Cardiac septum (tissue), 1 donor: ENCODE results near the gene TRPC5OS. TPM values are rescaled to one million over a fixed set of nuclear protein-coding genes. Genes with fewer than 3 reads are reported as not detected.

Source experiments
- DNase-seq: peaks from one replicate; pipeline ENCODE4 v3.0.0-alpha.2; 2020; ENCODE audit warnings: low spot score
- intact Hi-C: fragments of 100-400 bp; cut with DNase I; formaldehyde crosslinking; loops from one replicate; pipeline ENCODE4 v1.14.0; 2022
- total RNA-seq: library from RNA; stranded (reverse); fragmentation: NEBNext Ultra II Directional; extraction: Animal tissue kit (Norgen Biotek cat#: 25700); gene quantifications from one replicate; pipeline ENCODE4 v1.2.1, GENCODE V29; 2021
- donor health status: DM: no; HTN: no; CAD: no.

TRPC5OS gene
- total RNA-seq, 1 donor from 2014 or later: not detected

DNA sequence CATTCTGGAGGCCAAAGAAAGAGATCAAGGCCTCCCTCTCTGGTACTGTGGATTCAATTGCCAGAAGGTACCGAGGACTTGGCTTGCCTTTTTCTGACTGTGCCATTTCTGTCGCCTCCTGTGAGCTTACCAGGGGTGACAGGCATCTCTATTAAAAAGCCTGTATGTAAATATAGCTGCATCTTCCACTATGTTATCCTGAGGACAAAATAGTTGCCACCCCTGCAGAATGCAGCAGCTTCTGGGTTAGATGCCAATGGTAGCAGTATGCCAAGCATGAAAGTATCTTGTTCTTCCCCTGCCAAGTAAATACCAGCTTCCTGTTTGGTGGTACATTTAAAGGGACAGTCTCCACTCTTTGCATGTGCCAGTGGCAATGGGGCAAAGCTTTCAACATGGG, 10.7 kb downstream of the TRPC5OS start:
- intact Hi-C loops: no loop called here
- no peak for DNase-seq

DNA sequence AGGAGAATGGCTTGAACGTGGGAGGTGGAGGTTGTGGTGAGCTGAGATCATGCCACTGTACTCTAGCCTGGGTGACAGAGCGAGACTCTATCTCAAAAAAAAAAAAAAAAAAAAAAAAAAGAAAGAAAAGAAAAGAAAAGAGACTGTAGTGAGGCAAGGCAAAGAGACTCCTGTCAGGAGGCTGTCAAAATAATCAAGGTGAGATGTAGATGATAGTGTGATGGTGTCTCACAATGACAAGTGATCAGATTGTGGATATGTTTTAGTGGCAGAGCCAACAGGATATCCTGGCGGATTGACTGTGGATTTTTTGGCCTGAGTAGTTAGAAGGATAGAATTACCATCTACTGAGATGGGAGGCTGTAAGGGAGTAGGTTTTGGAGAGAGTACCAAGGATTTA, 12.6 kb downstream of the TRPC5OS start:
- DNase-seq: no peak
- intact Hi-C loops: no loop called here

DNA sequence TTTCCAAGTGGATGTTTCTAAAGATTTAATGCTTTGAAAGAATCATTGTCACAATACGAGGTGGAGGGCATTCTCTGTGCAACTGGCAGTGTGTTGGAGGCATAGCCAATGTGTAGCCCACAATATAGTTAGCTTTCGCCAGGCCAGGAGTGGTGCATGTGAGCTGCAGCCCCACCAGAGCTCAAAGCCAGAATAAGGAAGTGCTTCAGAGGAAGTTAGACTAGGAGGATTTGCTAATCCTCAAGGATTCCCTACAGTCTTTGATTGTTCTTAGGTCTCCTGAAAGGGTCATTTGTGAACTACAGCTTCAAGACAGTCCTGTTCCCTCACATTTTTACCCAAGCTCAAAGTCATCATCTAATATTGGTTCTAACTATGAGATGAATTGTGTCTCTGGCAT, 16.4 kb downstream of the TRPC5OS start:
- no peak for DNase-seq
- intact Hi-C loops: no loop called here

DNA sequence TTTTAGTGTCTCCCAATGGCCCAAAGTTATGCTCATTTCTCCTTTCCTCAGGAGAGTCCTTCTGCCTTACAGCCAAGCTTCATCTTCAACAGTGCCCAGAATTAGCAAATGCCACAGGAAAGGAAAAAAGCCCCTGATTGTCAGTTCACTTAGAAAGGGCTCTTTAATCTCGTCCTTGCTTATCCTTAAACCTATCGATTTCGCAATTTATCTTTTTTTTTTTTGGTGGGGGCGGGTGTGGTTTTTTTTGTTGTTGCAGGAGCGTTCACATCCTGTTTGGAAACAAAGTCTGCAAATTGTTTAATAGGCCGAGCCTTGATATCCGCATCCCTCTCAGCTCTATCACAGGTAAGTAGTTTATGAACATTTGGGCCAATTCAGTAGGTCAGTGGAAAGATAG, 20.2 kb downstream of the TRPC5OS start:
- no peak for DNase-seq
- intact Hi-C loops: no loop called here

DNA sequence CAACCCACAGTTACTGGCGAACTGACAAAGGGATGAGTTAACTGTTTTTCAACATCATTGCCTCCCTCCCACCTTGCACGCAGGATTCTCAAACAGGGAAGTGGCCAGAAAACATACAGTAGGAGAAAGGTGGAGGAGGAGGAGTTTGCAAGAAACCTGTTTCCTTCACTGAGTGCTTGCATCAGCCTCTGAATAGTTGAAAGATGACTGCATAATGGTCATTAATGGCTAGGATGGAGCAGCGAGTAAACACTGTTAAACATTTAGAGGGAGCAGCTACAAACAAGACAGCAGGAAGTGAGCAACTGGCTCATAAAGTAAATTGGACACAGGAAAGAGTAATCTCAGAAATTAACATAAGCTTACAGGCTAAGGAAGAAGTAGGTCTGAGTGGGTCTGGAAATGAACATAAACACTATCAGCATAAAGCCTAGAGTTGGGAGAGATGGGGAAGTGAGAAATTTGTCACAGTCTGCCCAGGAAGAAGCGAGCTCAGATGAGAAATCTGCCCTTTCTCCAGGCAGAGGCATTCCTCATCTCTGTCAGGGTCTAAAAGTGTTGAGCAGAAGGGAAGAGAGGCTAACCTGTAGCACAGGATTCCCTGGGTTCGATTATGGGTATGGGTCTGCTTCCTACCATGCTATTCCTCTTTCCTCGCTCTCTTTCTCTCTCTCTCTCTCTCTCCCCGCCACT, 38.6 kb downstream of the TRPC5OS start:
- DNase-seq: no peak
- intact Hi-C loops: no loop called here

DNA sequence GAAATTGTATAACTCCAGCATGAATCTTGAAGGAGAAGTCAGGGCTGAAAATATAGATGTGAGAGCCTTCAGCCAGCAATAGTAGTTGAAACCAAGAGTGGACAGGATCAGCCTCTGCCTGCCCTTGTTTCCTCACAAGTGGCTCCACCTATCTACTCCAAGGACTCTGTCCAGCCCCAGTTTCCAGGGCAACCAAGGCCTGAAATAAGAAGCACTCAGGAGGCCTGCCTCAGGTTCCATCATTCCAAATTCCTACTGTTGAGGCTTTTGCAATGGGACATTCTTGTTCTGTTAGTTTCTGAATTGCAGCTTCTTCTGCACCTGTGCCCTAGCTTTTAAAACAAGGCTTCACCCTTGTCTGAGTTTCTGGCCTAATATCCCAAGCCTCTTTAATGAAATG, 41.6 kb downstream of the TRPC5OS start:
- intact Hi-C loops: no loop called here
- no peak for DNase-seq

DNA sequence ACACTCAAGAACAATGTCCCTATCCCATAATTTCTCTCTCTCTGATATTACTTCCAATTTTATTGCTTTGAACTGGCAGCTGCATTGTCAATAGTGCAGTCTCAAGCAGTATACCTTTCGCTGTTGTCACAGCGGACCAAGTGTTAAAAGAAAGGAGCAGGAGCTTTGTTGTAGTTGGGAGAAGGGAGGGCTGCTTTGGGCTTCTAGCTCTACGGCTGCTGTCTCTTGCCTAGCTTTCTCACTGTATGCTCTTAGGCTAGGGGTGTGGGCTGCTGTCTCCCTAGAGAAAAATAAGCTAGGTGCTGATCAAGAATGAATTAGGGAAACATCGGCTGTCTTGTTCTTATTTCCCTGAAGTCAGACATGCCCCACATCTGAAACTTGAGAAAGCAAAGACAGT, 52.5 kb downstream of the TRPC5OS start:
- no peak for DNase-seq
- intact Hi-C loops: no loop called here

Other genes starting within 250 kb of the TRPC5OS start
- gene ALG13, start 195.0 kb upstream of the TRPC5OS start, total RNA-seq: 27.5 TPM
- 0.05 TPM for gene TRPC5, start 206.6 kb downstream of the TRPC5OS start, total RNA-seq
- not detected for gene RTL4, start 206.8 kb downstream of the TRPC5OS start, total RNA-seq